Measurements from ENCODE around the gene SRBD1. TPM values are rescaled to one million over a fixed set of nuclear protein-coding genes. Genes with fewer than 3 reads are reported as not detected.

The SRBD1 gene
- total RNA-seq, 4 donors from 2014 or later = 9.0 to 22.0 (median 13.0) TPM

DNA sequence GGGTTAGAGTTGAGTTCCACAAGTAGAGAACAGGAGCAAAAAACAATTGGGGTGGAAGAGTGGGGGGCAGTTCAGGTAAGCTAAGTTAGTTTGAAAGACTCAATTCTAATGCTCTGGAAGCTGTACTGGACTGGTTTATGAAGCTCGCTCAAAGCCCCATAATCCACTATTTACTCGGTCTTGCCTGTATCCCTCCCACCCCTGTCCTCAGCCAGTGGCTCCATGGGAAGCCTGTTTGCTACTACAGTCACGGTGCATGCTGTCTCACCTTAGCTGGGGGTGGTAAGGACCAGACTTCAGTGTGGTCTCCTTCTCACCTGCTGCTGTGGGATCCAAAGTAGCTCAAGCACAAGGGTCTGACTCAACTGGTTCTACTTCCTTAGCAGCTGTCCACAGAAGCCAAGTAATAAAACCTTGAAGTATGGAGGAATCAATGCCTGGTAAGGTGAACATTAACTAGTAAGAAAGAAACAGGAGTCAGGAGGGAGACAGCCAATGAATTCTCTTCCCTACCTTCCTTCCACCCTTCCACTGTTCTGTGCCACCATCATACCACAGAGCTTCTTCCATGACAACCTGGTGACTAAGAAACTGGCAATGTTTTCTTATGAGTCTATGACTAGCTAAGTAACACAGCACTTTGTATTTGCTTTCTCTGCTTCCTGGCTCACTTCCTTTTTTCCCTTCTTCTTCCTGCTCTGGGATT, 230.8 kb downstream of the SRBD1 start:
- Histone ChIP-seq H3K36me3 (no peaks in the 10 kb centered on the region), H3K4me1 (no peaks in the 10 kb centered on the region), H3K27ac (replicated peaks in 1 of 4) (no peak overlapping the region), H3K4me3 (no peak overlapping the region), H3K9me3 (no peaks in the 10 kb centered on the region), H3K27me3 (no peaks in the 10 kb centered on the region)
- DNase-seq (ENCODE audit: extremely low spot score) = no peak
- intact Hi-C loops (cut with DNase I) = no loop called here
- WGBS = 95% methylated on average over 3 of the region's 3 CpGs
- TF ChIP-seq, protein P1, sequence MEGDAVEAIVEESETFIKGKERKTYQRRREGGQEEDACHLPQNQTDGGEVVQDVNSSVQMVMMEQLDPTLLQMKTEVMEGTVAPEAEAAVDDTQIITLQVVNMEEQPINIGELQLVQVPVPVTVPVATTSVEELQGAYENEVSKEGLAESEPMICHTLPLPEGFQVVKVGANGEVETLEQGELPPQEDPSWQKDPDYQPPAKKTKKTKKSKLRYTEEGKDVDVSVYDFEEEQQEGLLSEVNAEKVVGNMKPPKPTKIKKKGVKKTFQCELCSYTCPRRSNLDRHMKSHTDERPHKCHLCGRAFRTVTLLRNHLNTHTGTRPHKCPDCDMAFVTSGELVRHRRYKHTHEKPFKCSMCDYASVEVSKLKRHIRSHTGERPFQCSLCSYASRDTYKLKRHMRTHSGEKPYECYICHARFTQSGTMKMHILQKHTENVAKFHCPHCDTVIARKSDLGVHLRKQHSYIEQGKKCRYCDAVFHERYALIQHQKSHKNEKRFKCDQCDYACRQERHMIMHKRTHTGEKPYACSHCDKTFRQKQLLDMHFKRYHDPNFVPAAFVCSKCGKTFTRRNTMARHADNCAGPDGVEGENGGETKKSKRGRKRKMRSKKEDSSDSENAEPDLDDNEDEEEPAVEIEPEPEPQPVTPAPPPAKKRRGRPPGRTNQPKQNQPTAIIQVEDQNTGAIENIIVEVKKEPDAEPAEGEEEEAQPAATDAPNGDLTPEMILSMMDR (IDR thresholded peaks at IDR 0.05) = no peak
- TF ChIP-seq EP300 (IDR thresholded peaks at IDR 0.05) = no peak
- no peak for TF ChIP-seq POLR2A (IDR thresholded peaks at IDR 0.05; ENCODE audit: low read depth)
- TF ChIP-seq POLR2AphosphoS5 (IDR thresholded peaks at IDR 0.05) = no peak

DNA sequence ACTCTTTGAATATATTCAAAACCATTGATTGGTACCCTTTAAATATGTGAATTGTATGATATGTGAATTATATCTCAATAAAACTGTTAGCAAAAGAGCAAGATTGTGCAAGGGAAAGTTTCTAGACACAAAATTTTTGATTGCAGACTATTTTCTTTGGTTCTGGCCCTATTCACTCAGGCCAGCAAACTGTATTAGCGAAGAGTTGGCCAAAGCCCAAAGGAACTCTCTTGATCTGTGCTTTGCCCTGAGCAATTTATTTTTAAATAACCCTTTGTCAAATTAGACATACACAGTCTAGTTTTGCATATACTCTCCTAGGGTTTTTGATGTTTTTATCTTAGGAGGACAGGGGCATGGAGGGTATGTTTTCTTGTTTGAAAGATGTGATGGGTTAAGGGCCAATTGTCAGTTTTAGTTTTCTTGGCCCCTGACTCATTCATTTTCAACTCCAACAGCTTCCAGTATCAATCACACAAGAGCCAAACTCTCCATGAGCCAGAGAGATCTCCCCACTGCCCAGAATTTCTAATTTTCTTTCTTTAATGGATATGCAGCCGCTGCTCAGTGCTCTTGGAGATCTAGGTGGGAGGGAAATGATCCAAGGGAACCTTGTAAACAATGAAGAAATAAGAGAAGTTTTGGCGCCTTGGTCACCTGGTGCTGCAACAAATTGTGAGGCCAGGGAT, 231.5 kb downstream of the SRBD1 start:
- H3K36me3 ChIP-seq = no peaks in the 10 kb centered on the region
- no peak overlapping the region for H3K4me3 ChIP-seq
- H3K27ac ChIP-seq (replicated peaks in 1 of 4) = no peak overlapping the region
- no peaks in the 10 kb centered on the region for H3K27me3 ChIP-seq
- 71% methylated on average over 3 of the region's 3 CpGs for WGBS
- DNase-seq (ENCODE audit: extremely low spot score) = no peak
- intact Hi-C loops (cut with DNase I) = no loop called here
- no peaks in the 10 kb centered on the region for H3K9me3 ChIP-seq
- H3K4me1 ChIP-seq = no peaks in the 10 kb centered on the region
- TF ChIP-seq, protein P1 (IDR thresholded peaks at IDR 0.05) = no peak
- no peak for TF ChIP-seq POLR2A (IDR thresholded peaks at IDR 0.05; ENCODE audit: low read depth)
- no peak for TF ChIP-seq EP300 (IDR thresholded peaks at IDR 0.05)
- TF ChIP-seq POLR2AphosphoS5 (IDR thresholded peaks at IDR 0.05) = no peak

DNA sequence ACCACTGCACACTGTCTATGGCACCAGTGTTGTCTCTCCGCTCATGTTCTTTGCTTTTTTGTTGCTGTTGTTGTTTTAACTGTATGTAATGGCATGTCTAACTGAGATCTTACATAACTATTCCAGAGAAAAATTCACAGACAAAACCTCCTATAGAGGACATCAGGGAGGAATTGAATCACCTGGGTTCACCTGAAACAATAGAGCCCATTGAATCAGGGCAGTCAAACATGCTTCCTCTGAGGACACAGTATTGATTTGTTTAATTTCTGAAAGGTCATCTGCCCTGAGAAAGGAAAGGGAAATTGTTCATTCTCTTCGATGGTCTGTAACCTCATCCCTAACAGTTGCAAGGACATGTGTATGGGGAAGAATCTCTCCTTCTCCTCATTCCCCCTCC, 237.5 kb downstream of the SRBD1 start:
- DNase-seq (ENCODE audit: extremely low spot score) = no peak
- H3K27me3 ChIP-seq = no peaks in the 10 kb centered on the region
- no peak for TF ChIP-seq POLR2A (IDR thresholded peaks at IDR 0.05; ENCODE audit: low read depth)
- TF ChIP-seq POLR2AphosphoS5 (IDR thresholded peaks at IDR 0.05) = no peak
- no peak for TF ChIP-seq EP300 (IDR thresholded peaks at IDR 0.05)
- TF ChIP-seq, protein P1 (IDR thresholded peaks at IDR 0.05) = no peak
- no peak overlapping the region for H3K4me3 ChIP-seq
- no peaks in the 10 kb centered on the region for H3K36me3 ChIP-seq
- peaks cover 0 to 3% (median 0%) of the 10 kb centered on the region in 4 donors for H3K4me1 ChIP-seq
- 92% methylated on average over 2 of the region's 2 CpGs for WGBS
- intact Hi-C loops (cut with DNase I) = no loop called here
- H3K9me3 ChIP-seq = no peaks in the 10 kb centered on the region
- H3K27ac ChIP-seq (replicated peaks in 1 of 4) = no peak overlapping the region

DNA sequence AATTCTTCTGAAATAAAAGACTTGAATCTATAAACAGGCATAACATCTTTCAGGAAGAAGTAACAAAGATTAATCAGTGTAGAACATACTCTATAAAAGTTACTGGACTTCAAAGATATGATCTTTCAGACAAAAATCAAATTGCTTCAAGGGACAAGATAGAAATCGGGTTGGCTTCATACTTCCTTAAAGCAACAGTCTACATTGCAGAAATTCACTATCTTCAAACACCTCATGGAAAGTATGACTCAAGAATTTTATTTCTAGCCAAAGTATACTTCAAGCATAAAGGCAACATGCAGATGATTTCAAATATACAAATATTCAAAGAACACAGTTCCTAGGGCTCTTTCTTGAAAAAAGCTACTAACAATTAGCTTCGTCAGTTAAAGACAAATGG, 240.7 kb downstream of the SRBD1 start:
- H3K9me3 ChIP-seq = no peaks in the 10 kb centered on the region
- no peaks in the 10 kb centered on the region for H3K27me3 ChIP-seq
- peaks cover 0 to 3% (median 0%) of the 10 kb centered on the region in 4 donors for H3K4me1 ChIP-seq
- TF ChIP-seq POLR2A (IDR thresholded peaks at IDR 0.05; ENCODE audit: low read depth) (no peak), POLR2AphosphoS5 (IDR thresholded peaks at IDR 0.05) (no peak), EP300 (IDR thresholded peaks at IDR 0.05) (no peak)
- TF ChIP-seq, protein P1 (IDR thresholded peaks at IDR 0.05) = no peak
- H3K4me3 ChIP-seq = no peak overlapping the region
- H3K36me3 ChIP-seq = no peaks in the 10 kb centered on the region
- no peak overlapping the region for H3K27ac ChIP-seq (replicated peaks in 1 of 4)
- 86% methylated on average over 2 of the region's 2 CpGs for WGBS
- no peak for DNase-seq (ENCODE audit: extremely low spot score)
- intact Hi-C loops (cut with DNase I) = no loop called here

All from esophagus muscularis mucosa (tissue), 4 donors.